SIG-M5 treated with dmso at 0.1 percent for 504 hours (cell line): Measurements from ENCODE around the gene SLU7.

Experiments used
- DNase-seq: peaks from one replicate; lab custom pipeline; 2025; ENCODE audit not compliant: unreplicated experiment; lab: John Stamatoyannopoulos, UW

Gene SLU7

GRCh38 chr5:160418561-160419457 is at the start of gene SLU7:
Gene SLU7 (minus strand): TSS chr5:160419081. CDS start chr5:160415294, 3,787 bp downstream.
- DNase-seq = peak; percentile 96

DNA sequence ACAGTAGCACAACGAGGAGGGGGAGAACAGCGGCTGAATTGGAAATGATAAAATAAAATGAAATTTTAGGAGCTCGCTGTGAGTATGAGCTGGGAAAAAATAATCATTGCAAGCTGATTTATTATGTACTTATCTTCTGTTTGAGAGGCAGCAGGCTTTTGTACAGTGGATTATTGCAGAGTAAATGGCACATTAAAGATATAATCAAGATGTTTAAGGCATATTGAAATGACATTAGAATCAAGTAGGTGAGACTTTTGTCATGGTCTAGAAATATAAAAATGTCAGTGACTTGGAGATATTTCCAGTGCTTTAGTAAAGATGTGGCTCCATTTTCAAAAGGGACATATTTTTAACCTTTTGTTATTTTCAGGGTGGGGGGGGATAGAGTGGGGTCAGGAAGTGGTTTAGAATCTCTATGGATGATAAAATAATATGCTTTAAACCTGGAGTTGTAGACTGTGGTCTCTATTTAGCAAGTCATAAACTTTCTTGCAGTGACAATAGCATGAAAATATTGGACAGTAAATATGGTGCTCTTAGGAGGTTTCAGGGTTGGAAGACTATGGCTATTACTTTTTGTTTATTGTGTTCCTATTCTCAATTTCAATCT is 49.6 kb upstream of the SLU7 start:
- DNase-seq = no peak

GRCh38 chr5:160467555-160468362 is 48.9 kb upstream of the SLU7 start:
- no peak for DNase-seq

DNA sequence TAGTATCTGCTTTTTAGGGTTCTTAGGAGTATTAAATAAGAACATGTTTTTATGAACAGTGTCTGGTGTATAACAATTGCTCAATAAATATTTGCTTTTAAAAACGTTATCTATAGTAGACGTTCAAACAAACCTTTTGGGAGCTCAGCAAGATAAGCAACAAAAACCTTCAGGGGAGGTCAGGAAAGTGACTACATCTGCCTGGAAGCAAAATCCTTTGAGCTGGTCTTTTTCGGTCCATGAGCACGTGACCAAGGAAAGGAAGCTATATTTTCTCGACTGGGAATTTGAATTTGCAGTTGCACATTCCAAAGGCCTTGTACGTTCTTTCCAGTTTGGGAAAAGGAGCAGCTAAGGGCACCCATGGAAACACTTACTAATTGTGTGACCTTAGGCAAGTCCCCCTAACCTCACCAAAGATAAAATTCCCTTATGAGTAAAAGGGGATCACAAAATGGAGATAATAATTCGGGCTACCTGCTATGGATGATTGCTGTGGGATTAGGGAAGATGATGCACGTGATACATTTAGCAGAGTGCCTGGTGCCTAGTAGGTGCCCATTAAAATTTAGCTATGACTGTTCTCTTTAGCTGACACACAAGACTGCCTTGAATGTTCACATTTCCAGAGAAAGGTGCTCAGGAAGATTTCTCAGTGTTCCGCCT is 48.1 kb upstream of the SLU7 start:
- no peak for DNase-seq

DNA sequence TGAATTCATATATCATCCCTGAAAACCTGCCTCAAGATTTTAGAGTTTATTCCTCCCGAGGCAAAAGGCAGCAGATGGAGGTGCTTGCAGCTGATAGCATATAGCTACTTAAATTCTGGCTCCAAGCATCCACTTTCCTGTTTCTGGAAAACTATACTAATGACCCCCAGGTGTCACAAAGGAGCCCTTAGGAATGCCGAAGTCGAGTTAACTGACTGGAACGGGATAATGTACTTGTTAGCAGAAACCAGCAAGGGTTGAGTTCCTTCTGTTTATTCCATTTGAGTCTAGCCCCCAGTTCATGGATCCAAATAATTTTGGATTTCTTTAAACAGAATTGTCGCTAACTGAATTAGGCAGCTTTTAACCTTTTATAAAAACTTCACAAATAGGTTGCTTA is 47.2 kb upstream of the SLU7 start:
- DNase-seq = no peak

GRCh38 chr5:160464466-160464797 is 45.6 kb upstream of the SLU7 start:
- DNase-seq = no peak

- no peak for DNase-seq
These were observed 45.0 kb upstream of the SLU7 start for GRCh38 chr5:160463740-160464465.

DNA sequence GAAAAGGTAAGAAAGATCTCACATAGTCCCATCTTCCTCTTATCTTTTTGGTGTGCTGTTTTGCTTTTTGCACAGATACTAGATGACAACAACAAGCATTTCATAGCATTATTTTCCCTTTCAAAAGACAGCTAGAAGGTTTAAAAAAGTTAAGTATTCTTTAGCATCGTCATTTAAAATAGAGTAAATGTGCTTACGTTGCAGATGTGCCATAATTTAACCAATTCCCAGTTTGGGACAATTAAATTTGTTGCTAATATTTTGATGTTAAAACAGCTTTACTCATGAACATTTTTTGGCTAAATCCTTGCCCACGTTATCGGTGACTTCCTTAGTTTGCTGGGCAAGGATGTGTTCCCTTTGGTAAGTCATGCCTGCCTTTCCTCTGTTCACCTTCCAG is 44.3 kb upstream of the SLU7 start:
- DNase-seq = no peak

DNA sequence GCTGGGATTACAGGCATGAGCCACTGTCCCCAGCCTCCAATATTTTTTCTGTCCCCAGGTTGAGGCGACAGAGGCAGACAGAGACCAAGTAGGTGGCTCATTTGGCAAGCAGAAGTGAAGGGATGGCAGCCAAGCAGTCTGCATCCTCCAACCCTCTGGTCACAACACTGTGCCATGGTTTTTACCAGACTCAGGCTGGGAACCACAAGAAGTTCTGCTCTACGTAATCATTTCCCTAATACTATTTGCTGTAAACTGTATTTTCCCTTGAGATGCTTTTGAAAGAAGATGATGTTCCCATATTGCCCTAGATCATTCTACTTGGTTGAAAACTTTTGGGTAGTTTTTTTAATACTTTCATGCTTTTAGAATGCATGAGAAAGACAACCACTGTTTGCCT is 43.3 kb upstream of the SLU7 start:
- DNase-seq = no peak

- no peak for DNase-seq
These were observed 42.5 kb upstream of the SLU7 start for GRCh38 chr5:160461378-160461777.

DNA sequence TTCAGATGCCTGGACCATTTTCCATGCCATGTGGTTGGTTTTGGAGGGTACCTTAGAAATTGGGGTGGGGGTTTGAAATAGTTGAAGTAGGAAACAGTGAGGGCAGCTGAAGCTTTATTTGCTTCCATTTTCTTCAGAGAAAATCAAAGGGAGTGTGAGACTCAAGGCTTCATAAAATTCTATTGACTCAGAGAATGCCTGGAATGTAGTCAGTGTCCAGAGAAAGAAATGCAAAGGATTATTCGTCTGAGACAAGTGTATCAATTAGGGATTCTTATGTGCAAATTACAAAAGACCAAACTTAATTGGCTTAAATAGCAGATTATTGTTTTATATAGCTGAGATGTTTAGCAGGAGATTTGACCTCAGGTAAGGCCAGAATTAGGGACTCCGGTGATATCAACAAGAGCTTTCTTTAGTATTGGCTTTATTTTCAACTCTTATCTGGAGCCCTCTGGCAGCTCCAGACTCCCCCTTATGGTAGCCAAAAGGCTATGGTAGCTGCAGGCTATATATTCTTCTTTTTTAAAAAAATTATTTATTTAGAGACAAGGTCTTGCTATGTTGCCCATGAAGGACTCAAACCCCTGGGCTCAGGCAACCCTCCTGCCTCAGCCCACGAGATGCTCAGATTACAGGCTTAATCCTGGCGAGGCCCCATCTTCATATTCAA is 41.6 kb upstream of the SLU7 start:
- no peak for DNase-seq

DNA sequence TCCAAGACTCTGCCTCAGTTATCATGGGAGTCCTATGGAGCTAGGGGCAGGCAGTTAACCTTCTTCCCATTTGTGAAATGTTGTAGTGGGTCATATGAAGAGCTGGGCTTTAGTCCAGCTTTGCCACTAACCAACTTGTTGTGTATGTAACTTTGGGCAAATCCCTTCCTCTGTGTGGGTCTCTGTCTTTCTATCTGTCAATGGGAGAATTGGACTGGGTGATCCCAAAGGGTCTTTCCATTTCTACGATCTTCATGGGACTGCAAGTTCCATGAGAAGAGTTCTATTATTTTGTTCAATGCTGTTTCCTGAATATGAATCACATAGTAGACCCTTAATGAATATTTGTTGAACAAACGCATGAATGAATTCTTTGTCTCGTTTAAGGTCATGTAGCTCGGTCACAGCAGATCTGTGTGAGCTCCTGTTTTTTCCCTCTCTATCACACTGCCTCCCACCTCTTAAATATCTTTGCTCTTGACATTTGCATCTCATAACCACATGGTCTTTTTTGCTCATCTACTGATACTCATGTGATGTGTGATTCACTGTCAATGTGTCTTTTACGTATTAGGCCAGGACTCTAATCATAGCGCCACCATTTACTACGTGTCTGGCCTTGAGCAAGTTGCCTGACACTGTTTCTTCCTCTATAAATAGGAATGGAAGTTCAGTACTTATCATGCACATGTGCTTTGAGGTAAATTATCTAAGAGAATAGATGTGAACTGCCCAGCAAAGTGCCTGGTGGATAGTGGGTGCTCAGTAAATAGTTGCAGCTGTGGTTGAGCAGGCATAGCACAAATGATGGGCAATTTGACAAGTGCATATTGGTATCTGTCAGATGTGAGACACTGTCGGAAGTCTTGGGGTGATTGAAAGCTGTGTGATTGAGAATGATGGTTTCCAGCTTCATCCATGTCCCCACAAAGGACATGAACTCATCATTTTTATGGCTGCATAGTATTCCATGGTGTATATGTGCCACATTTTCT is 40.2 kb upstream of the SLU7 start:
- no peak for DNase-seq

GRCh38 chr5:160457252-160457651 is 38.4 kb upstream of the SLU7 start:
- DNase-seq = no peak

DNA sequence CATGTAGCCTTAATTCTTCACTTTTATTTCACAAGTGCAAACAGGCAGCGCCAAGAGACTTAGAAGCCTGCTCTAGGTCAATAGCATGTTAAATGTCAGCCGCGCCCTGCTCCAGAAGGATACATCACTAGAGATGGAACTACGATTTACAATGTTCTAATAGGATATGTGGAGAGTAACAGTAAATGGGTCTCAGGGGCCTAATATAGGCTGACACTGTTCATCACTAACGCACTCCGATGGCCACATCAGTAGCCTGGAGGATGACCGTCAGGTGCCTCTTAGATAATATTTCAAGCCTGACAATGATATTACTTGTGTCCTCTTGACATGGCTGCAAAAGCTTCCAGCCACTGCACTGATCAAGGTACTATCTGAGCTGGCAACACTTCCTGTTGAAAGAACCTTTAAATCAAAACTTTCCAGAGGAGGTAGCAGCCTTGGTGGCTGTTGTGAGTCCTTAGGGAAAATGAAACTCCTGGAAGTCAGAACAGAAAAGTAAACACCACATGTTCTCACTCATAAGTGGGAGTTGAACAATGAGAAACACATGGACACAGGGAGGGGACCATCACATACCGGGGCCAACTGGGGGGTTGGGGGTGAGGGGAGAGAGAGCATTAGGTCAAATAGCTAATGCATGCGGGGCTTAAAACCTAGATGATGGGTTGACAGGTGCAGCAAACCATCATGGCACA is 37.7 kb upstream of the SLU7 start:
- DNase-seq = no peak

- DNase-seq = no peak
These were observed 36.7 kb upstream of the SLU7 start for GRCh38 chr5:160455600-160455999.

- DNase-seq = no peak
These were observed 34.9 kb upstream of the SLU7 start for GRCh38 chr5:160453751-160454150.

DNA sequence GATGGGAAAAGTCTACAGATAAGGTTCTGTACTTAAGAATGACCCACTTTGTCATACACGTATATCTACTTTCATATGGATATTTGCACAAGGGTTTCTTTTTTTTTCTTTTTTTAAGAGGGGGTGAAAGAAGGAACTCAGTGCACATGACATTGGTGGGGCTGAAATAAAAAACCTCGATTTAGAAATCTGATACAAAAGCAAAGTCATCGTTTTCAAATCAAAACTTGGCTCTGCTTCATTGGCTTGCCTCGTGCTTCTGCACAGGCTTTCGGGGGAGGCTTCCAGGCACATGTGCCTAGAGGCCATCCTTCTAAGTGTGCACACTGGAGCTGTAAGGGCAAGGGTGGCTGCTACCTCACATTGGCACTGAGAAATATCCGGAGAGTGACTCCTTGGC is 33.9 kb upstream of the SLU7 start:
- no peak for DNase-seq

DNA sequence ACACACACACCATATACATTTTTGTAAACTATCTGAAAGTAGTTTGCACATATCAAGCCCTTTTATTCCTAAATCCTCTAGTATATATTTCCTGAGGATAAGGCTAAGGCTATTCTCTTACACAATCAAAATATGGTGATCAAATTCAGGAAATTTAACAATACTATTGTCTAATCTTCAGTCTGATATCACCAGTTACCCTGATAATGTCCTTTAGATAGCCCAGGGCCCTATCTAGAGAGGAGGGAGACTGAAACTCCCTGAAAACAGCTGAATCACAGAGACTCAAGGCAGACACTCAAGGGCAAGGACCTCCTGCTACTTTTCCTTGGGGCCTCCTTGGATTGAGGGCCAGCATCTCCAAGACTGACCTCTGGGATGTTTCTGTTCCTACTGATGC is 33.2 kb upstream of the SLU7 start:
- no peak for DNase-seq
